SU-DHL-6 (cell line): ENCODE results near the gene CREB1.

Experiments used
- CTCF ChIP-seq: fragments of 200-600 bp; sonication (generic); IDR thresholded peaks from one replicate; pipeline ENCODE4 v1.5.1; 2017; ENCODE audit warnings: antibody characterized with exemption, mild to moderate bottlenecking, low read length, moderate library complexity; ENCODE audit not compliant: insufficient read depth, poor library complexity, severe bottlenecking
- EZH2phosphoT487 ChIP-seq: fragments of 200-600 bp; sonication (generic), shearing (Covaris generic); conservative IDR thresholded peaks from 2 replicates; pipeline ENCODE4 v1.6.1; 2018; ENCODE audit warnings: mild to moderate bottlenecking, antibody characterized with exemption, low read length, moderate library complexity, mixed read lengths

- TF ChIP-seq CTCF (no peak), EZH2phosphoT487 (no peak)
These were observed 45.0 kb upstream of the CREB1 start for GRCh38 chr2:207484444-207485391.
